Measurements from ENCODE around the gene DERL3. TPM values are rescaled to one million over a fixed set of nuclear protein-coding genes. Genes with fewer than 3 reads are reported as not detected.

DERL3 gene
- polyA plus RNA-seq, 1 donor (not counting 4 experiments of a cell fraction or from before 2014, with no cell fraction given): 0.05 TPM

GRCh38 chr22:23842599-23842998, 3.8 kb upstream of the DERL3 start:
- H2AFZ ChIP-seq (ENCODE audit: control insufficient read depth, low read length): no peak overlapping the region
- H3K27ac ChIP-seq (ENCODE audit: control insufficient read depth, insufficient read depth, low read length): no peak overlapping the region
- H3K79me2 ChIP-seq (ENCODE audit: control insufficient read depth, insufficient read depth, low read length): no peaks in the 10 kb centered on the region
- TF ChIP-seq CTCF (optimal IDR thresholded peaks at IDR 0.05 in 1 of 3, IDR thresholded peaks at IDR 0.05 in 1 of 3, conservative IDR thresholded peaks at IDR 0.05 in 1 of 3; ENCODE audit: extremely low read depth in 1 of 3, insufficient read depth in 2 of 3, low read length in 3 of 3) (no peak), EZH2 (IDR thresholded peaks at IDR 0.05; ENCODE audit: low read length) (no peak)
- H4K20me1 ChIP-seq (ENCODE audit: control insufficient read depth, extremely low read depth, insufficient read depth, low read length): no peaks in the 10 kb centered on the region
- H3K36me3 ChIP-seq (ENCODE audit: control insufficient read depth in 2 of 2, extremely low read depth in 1 of 2, insufficient read depth in 2 of 2, low read length in 2 of 2): no peaks in the 10 kb centered on the region
- H3K4me3 ChIP-seq (ENCODE audit: control insufficient read depth in 2 of 3, extremely low read depth in 1 of 3, insufficient read depth in 2 of 3, low read depth in 1 of 3, low read length in 3 of 3): no peak overlapping the region
- H3K9me3 ChIP-seq (ENCODE audit: control insufficient read depth, low read depth, low read length): no peaks in the 10 kb centered on the region
- no peak for FAIRE-seq
- H3K4me2 ChIP-seq (ENCODE audit: control insufficient read depth, extremely low read depth, insufficient read depth, low read depth, low read length): no peak overlapping the region
- no peak for DNase-seq (ENCODE audit: low read depth, low spot score)
- H3K9ac ChIP-seq (ENCODE audit: control insufficient read depth, extremely low read depth, insufficient read depth, low read length): no peak overlapping the region
- dilution Hi-C loops (cut with MboI; ENCODE audit: extremely low pct_ligation_motif_present, low sequenced_read_pairs): no loop called here
- peaks cover 4% of the 10 kb centered on the region for H3K27me3 ChIP-seq (ENCODE audit: control insufficient read depth, extremely low read depth, insufficient read depth, low read length)
- no peaks in the 10 kb centered on the region for H3K9me1 ChIP-seq (ENCODE audit: control insufficient read depth, extremely low read depth, insufficient read depth, low read length)
- peaks cover 18% of the 10 kb centered on the region for H3K4me1 ChIP-seq (ENCODE audit: control insufficient read depth, extremely low read depth, insufficient read depth, low read length)

GRCh38 chr22:23841736-23842445, 3.1 kb upstream of the DERL3 start:
- Histone ChIP-seq H4K20me1 (ENCODE audit: control insufficient read depth, extremely low read depth, insufficient read depth, low read length) (no peaks in the 10 kb centered on the region), H3K4me2 (ENCODE audit: control insufficient read depth, extremely low read depth, insufficient read depth, low read depth, low read length) (no peak overlapping the region), H3K36me3 (ENCODE audit: control insufficient read depth in 2 of 2, extremely low read depth in 1 of 2, insufficient read depth in 2 of 2, low read length in 2 of 2) (no peaks in the 10 kb centered on the region), H3K4me3 (ENCODE audit: control insufficient read depth in 2 of 3, extremely low read depth in 1 of 3, insufficient read depth in 2 of 3, low read depth in 1 of 3, low read length in 3 of 3) (no peak overlapping the region), H3K9me3 (ENCODE audit: control insufficient read depth, low read depth, low read length) (no peaks in the 10 kb centered on the region), H2AFZ (ENCODE audit: control insufficient read depth, low read length) (no peak overlapping the region), H3K27ac (ENCODE audit: control insufficient read depth, insufficient read depth, low read length) (no peak overlapping the region), H3K79me2 (ENCODE audit: control insufficient read depth, insufficient read depth, low read length) (no peaks in the 10 kb centered on the region), H3K9ac (ENCODE audit: control insufficient read depth, extremely low read depth, insufficient read depth, low read length) (no peak overlapping the region), H3K9me1 (ENCODE audit: control insufficient read depth, extremely low read depth, insufficient read depth, low read length) (no peaks in the 10 kb centered on the region), H3K4me1 (ENCODE audit: control insufficient read depth, extremely low read depth, insufficient read depth, low read length) (peaks cover 17% of the 10 kb centered on the region), H3K27me3 (ENCODE audit: control insufficient read depth, extremely low read depth, insufficient read depth, low read length) (peaks cover 4% of the 10 kb centered on the region)
- dilution Hi-C loops (cut with MboI; ENCODE audit: extremely low pct_ligation_motif_present, low sequenced_read_pairs): no loop called here
- DNase-seq (ENCODE audit: low read depth, low spot score) (no peak), FAIRE-seq (no peak)
- TF ChIP-seq EZH2 (IDR thresholded peaks at IDR 0.05; ENCODE audit: low read length) (no peak), CTCF (optimal IDR thresholded peaks at IDR 0.05 in 1 of 3, IDR thresholded peaks at IDR 0.05 in 1 of 3, conservative IDR thresholded peaks at IDR 0.05 in 1 of 3; ENCODE audit: extremely low read depth in 1 of 3, insufficient read depth in 2 of 3, low read length in 3 of 3) (no peak)
